HCT116 (cell line): ENCODE measurements around the gene KCNK5. TPM values are rescaled to one million over a fixed set of nuclear protein-coding genes. Genes with fewer than 3 reads are reported as not detected.

ENCODE experiments used
- ATAC-seq: fragments of 200-7000 bp; cut with Tn5 transposase; 2 replicates; pipeline ENCODE4 v1.9.1; 2020; ENCODE audit warnings: mild to moderate bottlenecking, moderate library complexity
- BruUV-seq: library from RNA; stranded (reverse); fragments of 400-500 nt; replicated peaks from 2 replicates; lab custom pipeline; 2021; lab: Mats Ljungman, UMichigan
- CTCF ChIA-PET: fragments of 300-600 bp; sonication (Branson Sonifier 250); formaldehyde crosslinking; loops from one replicate; lab custom pipeline; 2021; ENCODE audit warnings: antibody characterized with exemption; lab: Charles Lee
- POLR2A ChIA-PET: fragments of 300-600, 350-600 bp; sonication (Branson Sonifier 250); formaldehyde crosslinking; loops from one replicate; lab custom pipeline; 2021; ENCODE audit warnings: antibody characterized with exemption; lab: Charles Lee
- RAD21 ChIA-PET, 2 experiments: fragments of 300-600 bp; sonication (Branson Sonifier 250); formaldehyde crosslinking; loops; one replicate each; lab custom pipeline; 2023; ENCODE audit warnings: low total read pairs in 2 of 2; ENCODE audit not compliant: uncharacterized antibody in 2 of 2, unreplicated experiment in 2 of 2, low non-redundant PET in 1 of 2; lab: Charles Lee
- DNase-seq: peaks from one replicate; pipeline ENCODE4 v3.0.0-alpha.2; 2010; ENCODE audit warnings: low read depth, low spot score
- H2AFZ ChIP-seq: fragments of 200-600 bp; shearing (Covaris generic), sonication (generic); 2 replicates; pipeline ENCODE4 v1.6.1; 2017; ENCODE audit warnings: low read depth, mixed run types, mixed read lengths, antibody characterized with exemption, low read length; ENCODE audit not compliant: poor library complexity, severe bottlenecking
- H3K27ac ChIP-seq: 2 replicates; pipeline ENCODE4 v1.5.1; 2012; ENCODE audit warnings: low read depth, low read length
- H3K27me3 ChIP-seq: fragments of 200-600 bp; sonication (generic); 2 replicates; pipeline ENCODE4 v1.6.1; 2016; ENCODE audit warnings: mixed run types, low read length, mixed read lengths; ENCODE audit not compliant: insufficient read depth
- H3K36me3 ChIP-seq, 2 experiments: fragments of 200-500 bp in 1 of 2; fragments of 200-600 bp in 1 of 2; sonication (Bioruptor generic) in 1 of 2; sonication (generic) in 1 of 2; 2 replicates each; pipeline versions ENCODE4 v1.5.1 to v1.6.1; 2014 to 2016; ENCODE audit warnings: low read length in 2 of 2, inconsistent platforms in 1 of 2, mixed read lengths in 1 of 2, mixed run types in 1 of 2; ENCODE audit not compliant: insufficient read depth in 2 of 2, control insufficient read depth in 1 of 2
- H3K4me1 ChIP-seq, 2 experiments: fragments of 200-600 bp in 1 of 2; sonication (generic) in 1 of 2; 2 replicates each; pipeline versions ENCODE4 v1.5.1 to v1.6.1; 2012 to 2017; ENCODE audit warnings: low read length in 2 of 2, inconsistent platforms in 1 of 2, mild to moderate bottlenecking in 1 of 2, mixed read lengths in 1 of 2, mixed run types in 1 of 2, moderate library complexity in 1 of 2; ENCODE audit not compliant: insufficient read depth in 2 of 2, control insufficient read depth in 1 of 2
- H3K4me2 ChIP-seq: fragments of 200-600 bp; sonication (generic); 2 replicates; pipeline ENCODE4 v1.6.1; 2017; ENCODE audit warnings: mixed run types, low read length, mixed read lengths
- H3K4me3 ChIP-seq, 2 experiments: fragments of 200-600 bp in 1 of 2; sonication (generic) in 1 of 2; replicated peaks in 1 of 2; 2 replicates each; pipeline ENCODE4 v1.5.1; 2011 to 2016; ENCODE audit warnings: low read length in 2 of 2, control low read depth in 1 of 2, low read depth in 1 of 2, mild to moderate bottlenecking in 1 of 2, mixed read lengths in 1 of 2, mixed run types in 1 of 2
- H3K79me2 ChIP-seq: fragments of 200-600 bp; sonication (generic); 2 replicates; pipeline ENCODE4 v1.6.1; 2017; ENCODE audit warnings: mild to moderate bottlenecking, mixed run types, low read length, moderate library complexity, mixed read lengths; ENCODE audit not compliant: insufficient read depth
- H3K9ac ChIP-seq: fragments of 200-600 bp; sonication (generic); 2 replicates; pipeline ENCODE4 v1.6.1; 2016; ENCODE audit warnings: low read length, mixed read lengths
- H3K9me2 ChIP-seq: fragments of 200-600 bp; sonication (generic), shearing (Covaris generic); 2 replicates; pipeline ENCODE4 v1.6.1; 2017; ENCODE audit warnings: mixed run types, mild to moderate bottlenecking, moderate library complexity; ENCODE audit not compliant: insufficient read depth
- H3K9me3 ChIP-seq, 2 experiments: fragments of 200-500 bp in 1 of 2; fragments of 200-600 bp in 1 of 2; sonication (Bioruptor generic) in 1 of 2; sonication (generic) in 1 of 2; 2 replicates each; pipeline ENCODE4 v1.6.1; 2014 to 2017; ENCODE audit warnings: low read length in 2 of 2, mixed read lengths in 2 of 2, inconsistent platforms in 1 of 2, low read depth in 1 of 2, mild to moderate bottlenecking in 1 of 2, mixed run types in 1 of 2, moderate library complexity in 1 of 2; ENCODE audit not compliant: control insufficient read depth in 1 of 2, insufficient read depth in 1 of 2
- H4K20me1 ChIP-seq: fragments of 200-600 bp; sonication (generic), shearing (Covaris generic); 2 replicates; pipeline ENCODE4 v1.6.1; 2017; ENCODE audit warnings: mixed run types, mild to moderate bottlenecking, moderate library complexity; ENCODE audit not compliant: insufficient read depth
- CBX3 ChIP-seq: IDR thresholded peaks from 2 replicates; pipeline ENCODE4 v1.6.1; 2012; ENCODE audit warnings: low read depth
- CEBPB ChIP-seq: IDR thresholded peaks from 2 replicates; pipeline ENCODE4 v1.6.1; 2012; ENCODE audit warnings: low read depth
- CTCF ChIP-seq, 3 experiments: fragments of 200-600 bp in 1 of 3; sonication (generic) in 1 of 3; IDR thresholded peaks in 2 of 3; conservative IDR thresholded peaks in 1 of 3; 2 replicates each; pipeline ENCODE4 v1.5.1; 2012 to 2017; ENCODE audit warnings: low read depth in 2 of 3, low read length in 2 of 3, antibody characterized with exemption in 1 of 3, borderline replicate concordance in 1 of 3, control low read depth in 1 of 3, mild to moderate bottlenecking in 1 of 3, mixed read lengths in 1 of 3, mixed run types in 1 of 3, moderate library complexity in 1 of 3; ENCODE audit not compliant: insufficient read depth in 1 of 3
- EGR1 ChIP-seq: IDR thresholded peaks from 2 replicates; pipeline ENCODE4 v1.6.1; 2012; ENCODE audit warnings: low read depth
- ELF1 ChIP-seq: IDR thresholded peaks from 2 replicates; pipeline ENCODE4 v1.6.1; 2012; ENCODE audit warnings: low read depth, borderline replicate concordance
- FOSL1 ChIP-seq: IDR thresholded peaks from 2 replicates; pipeline ENCODE4 v1.6.1; 2012; ENCODE audit warnings: low read depth
- MAX ChIP-seq: IDR thresholded peaks from 2 replicates; pipeline ENCODE4 v1.6.1; 2012
- POLR2A ChIP-seq: IDR thresholded peaks from 2 replicates; pipeline ENCODE4 v1.7.0; 2011; ENCODE audit warnings: borderline replicate concordance; ENCODE audit not compliant: insufficient read depth, insufficient read length; ENCODE audit errors: extremely low read depth
- SIN3A ChIP-seq: IDR thresholded peaks from 2 replicates; pipeline ENCODE4 v1.6.1; 2012; ENCODE audit warnings: low read depth
- SP1 ChIP-seq: IDR thresholded peaks from 2 replicates; pipeline ENCODE4 v1.6.1; 2012; ENCODE audit warnings: low read depth
- YY1 ChIP-seq: IDR thresholded peaks from 2 replicates; pipeline ENCODE4 v1.6.1; 2011; ENCODE audit warnings: low read length, low read depth, moderate library complexity, mild to moderate bottlenecking; ENCODE audit not compliant: insufficient replicate concordance; ENCODE audit errors: extremely low read depth
- ZBTB33 ChIP-seq: IDR thresholded peaks from 2 replicates; pipeline ENCODE4 v1.6.1; 2011; ENCODE audit warnings: mild to moderate bottlenecking, low read length, moderate library complexity; ENCODE audit not compliant: insufficient replicate concordance; ENCODE audit errors: extremely low read depth
- ZFX ChIP-seq: fragments of 450-650 bp; IDR thresholded peaks from 2 replicates; pipeline ENCODE4 v1.6.1; 2017
- intact Hi-C: fragments of 100-400 bp; cut with micrococcal nuclease; formaldehyde crosslinking; loops from 2 replicates; pipeline ENCODE4 v1.10.0; 2022
- total RNA-seq: library from RNA; stranded (reverse); gene quantifications from one replicate; pipeline ENCODE4 v1.2.1, GENCODE V29; 2021; ENCODE audit not compliant: unreplicated experiment

Gene KCNK5
- total RNA-seq, 1 experiment from 2014 or later, result 9.5 TPM

- TF ChIP-seq CTCF (IDR thresholded peaks at IDR 0.05 in 2 of 3, conservative IDR thresholded peaks at IDR 0.05 in 1 of 3; ENCODE audit: borderline replicate concordance in 1 of 3, insufficient read depth in 1 of 3, low read depth in 2 of 3, low read length in 2 of 3) (peak; percentile 80 to 89 (median 88)), SIN3A (peak; percentile 89), ZFX (peak; percentile 46; the same call in 1 of the 2 replicates), FOSL1 (0 out of 2 replicates have a peak, but pooled peaks have one; percentile 3), CBX3 (peak; percentile 75; the same call in 1 of the 2 replicates), YY1 (no peak)
Observed at GRCh38 chr6:39228992-39229767, at the start of gene KCNK5 (continued).

GRCh38 chr6:39276379-39276995, 47.2 kb upstream of the KCNK5 start:
- POLR2A ChIA-PET, result no interaction called here
- TF ChIP-seq CTCF (IDR thresholded peaks at IDR 0.05 in 2 of 3, conservative IDR thresholded peaks at IDR 0.05 in 1 of 3; ENCODE audit: borderline replicate concordance in 1 of 3, insufficient read depth in 1 of 3, low read depth in 2 of 3, low read length in 2 of 3) (no peak), ZBTB33 (no peak), CEBPB (no peak), ZFX (no peak), SP1 (no peak), MAX (no peak), ELF1 (no peak), POLR2A (no peak), EGR1 (no peak)
- TF ChIP-seq, all 23 proteins: peak for 0
- no peaks in the 10 kb centered on the region for H4K20me1 ChIP-seq
- no peak overlapping the region for H3K4me2 ChIP-seq
- no peaks in the 10 kb centered on the region for H3K79me2 ChIP-seq
- H3K36me3 ChIP-seq, result no peaks in the 10 kb centered on the region
- H3K9me2 ChIP-seq, result no peaks in the 10 kb centered on the region
- no peak overlapping the region for H3K27ac ChIP-seq
- ATAC-seq (no peak), DNase-seq (no peak)
- no peaks in the 10 kb centered on the region for H3K27me3 ChIP-seq
- no TSS peak for BruUV-seq
- intact Hi-C loops, result no loop called here
- no peak overlapping the region for H2AFZ ChIP-seq
- peaks cover 12 to 37% of the 10 kb centered on the region in 2 experiments for H3K4me1 ChIP-seq
- no peaks in the 10 kb centered on the region for H3K9me3 ChIP-seq
- H3K4me3 ChIP-seq, result no peak overlapping the region
- H3K9ac ChIP-seq, result no peak overlapping the region
- CTCF ChIA-PET, result interaction anchor here (0.7 kb wide), 1 partner anchor 25 kb away, joined by 4 read pairs; no protein-coding TSS in a partner anchor
- RAD21 ChIA-PET, result no interaction called here
